ENCODE results near the gene EDC4.
"Not testable (repeated sequence)": the region's sequence is repeated elsewhere in the genome, so short reads cannot be mapped to it uniquely, and the experiment has no call there.

EDC4 gene

GRCh38 chr16:67909056-67909742 is 36.3 kb downstream of the EDC4 start:
- DNase-seq: no peak

- no peak for DNase-seq
Observed at GRCh38 chr16:67910158-67910557, 37.3 kb downstream of the EDC4 start.

GRCh38 chr16:67914758-67915495 is 42.1 kb downstream of the EDC4 start:
- no peak for DNase-seq

GRCh38 chr16:67915496-67915769 is 42.6 kb downstream of the EDC4 start:
- DNase-seq: not testable (repeated sequence)

- no peak for DNase-seq
Observed at GRCh38 chr16:67915831-67916723, 43.2 kb downstream of the EDC4 start.

- DNase-seq: no peak
Observed at GRCh38 chr16:67917140-67917851, 44.4 kb downstream of the EDC4 start.

- DNase-seq: peak; percentile 52 to 56
Observed at GRCh38 chr16:67917852-67918236, 45.0 kb downstream of the EDC4 start.

- DNase-seq: no peak
Observed at GRCh38 chr16:67919622-67920221, 46.9 kb downstream of the EDC4 start.

GRCh38 chr16:67922221-67922620 is 49.4 kb downstream of the EDC4 start:
- no peak for DNase-seq

- DNase-seq: no peak
Observed at GRCh38 chr16:67922740-67923139, 49.9 kb downstream of the EDC4 start.

GRCh38 chr16:67923414-67924116 is 50.7 kb downstream of the EDC4 start:
- no peak for DNase-seq

- DNase-seq: no peak
Observed at GRCh38 chr16:67924140-67924906, 51.5 kb downstream of the EDC4 start.

GRCh38 chr16:67926181-67926750 is 53.4 kb downstream of the EDC4 start:
- no peak for DNase-seq

- no peak for DNase-seq
Observed at GRCh38 chr16:67927131-67927941, 54.5 kb downstream of the EDC4 start.

- DNase-seq: no peak
Observed at GRCh38 chr16:67928147-67928546, 55.3 kb downstream of the EDC4 start.

- DNase-seq: peak; percentile 82
Observed at GRCh38 chr16:67928561-67929364, 55.9 kb downstream of the EDC4 start.

- no peak for DNase-seq
Observed at GRCh38 chr16:67930191-67930590, 57.3 kb downstream of the EDC4 start.

- DNase-seq: no peak
Observed at GRCh38 chr16:67930678-67931211, 57.9 kb downstream of the EDC4 start.
